ENCODE measurements around the gene DKK3. TPM values are rescaled to one million over a fixed set of nuclear protein-coding genes. Genes with fewer than 3 reads are reported as not detected.

Gene DKK3
- total RNA-seq, 6 experiments from 2014 or later, result 3.0 to 16.9 (median 5.5) TPM

GRCh38 chr11:11946878-11947277 lies 61.5 kb downstream of the DKK3 start:
- intact Hi-C loops (cut with DNase I), result no loop called here
- peaks cover 0 to 48% (median 13%) of the 10 kb centered on the region in 4 donors for H3K4me1 ChIP-seq
- no peaks in the 10 kb centered on the region for H3K27me3 ChIP-seq
- H3K9me3 ChIP-seq, result no peaks in the 10 kb centered on the region
- H3K4me3 ChIP-seq, result no peak overlapping the region
- 84% methylated on average over 2 of the region's 2 CpGs for WGBS (ENCODE audit: insufficient coverage, low coverage, low lambda C conversion rate, missing lambda C conversion rate)
- ATAC-seq (no peak), DNase-seq (no peak)
- peaks cover 0 to 10% (median under 1%) of the 10 kb centered on the region in 4 donors for H3K36me3 ChIP-seq
- TF ChIP-seq, protein P1, sequence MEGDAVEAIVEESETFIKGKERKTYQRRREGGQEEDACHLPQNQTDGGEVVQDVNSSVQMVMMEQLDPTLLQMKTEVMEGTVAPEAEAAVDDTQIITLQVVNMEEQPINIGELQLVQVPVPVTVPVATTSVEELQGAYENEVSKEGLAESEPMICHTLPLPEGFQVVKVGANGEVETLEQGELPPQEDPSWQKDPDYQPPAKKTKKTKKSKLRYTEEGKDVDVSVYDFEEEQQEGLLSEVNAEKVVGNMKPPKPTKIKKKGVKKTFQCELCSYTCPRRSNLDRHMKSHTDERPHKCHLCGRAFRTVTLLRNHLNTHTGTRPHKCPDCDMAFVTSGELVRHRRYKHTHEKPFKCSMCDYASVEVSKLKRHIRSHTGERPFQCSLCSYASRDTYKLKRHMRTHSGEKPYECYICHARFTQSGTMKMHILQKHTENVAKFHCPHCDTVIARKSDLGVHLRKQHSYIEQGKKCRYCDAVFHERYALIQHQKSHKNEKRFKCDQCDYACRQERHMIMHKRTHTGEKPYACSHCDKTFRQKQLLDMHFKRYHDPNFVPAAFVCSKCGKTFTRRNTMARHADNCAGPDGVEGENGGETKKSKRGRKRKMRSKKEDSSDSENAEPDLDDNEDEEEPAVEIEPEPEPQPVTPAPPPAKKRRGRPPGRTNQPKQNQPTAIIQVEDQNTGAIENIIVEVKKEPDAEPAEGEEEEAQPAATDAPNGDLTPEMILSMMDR (IDR thresholded peaks at IDR 0.05), result no peak
- no peak for TF ChIP-seq POLR2A (IDR thresholded peaks at IDR 0.05)
- peak overlapping the region; percentile 43 to 88 (median 53) for H3K27ac ChIP-seq

GRCh38 chr11:11946180-11946579 lies 62.2 kb downstream of the DKK3 start:
- H3K9me3 ChIP-seq, result no peaks in the 10 kb centered on the region
- no peak for TF ChIP-seq POLR2A (IDR thresholded peaks at IDR 0.05)
- TF ChIP-seq, protein P1 (IDR thresholded peaks at IDR 0.05), result no peak
- intact Hi-C loops (cut with DNase I), result no loop called here
- DNase-seq, result no peak
- peaks cover 0 to 10% (median 3%) of the 10 kb centered on the region in 4 donors for H3K36me3 ChIP-seq
- H3K27me3 ChIP-seq, result no peaks in the 10 kb centered on the region
- ATAC-seq, result no peak
- peaks cover 0 to 48% (median 13%) of the 10 kb centered on the region in 4 donors for H3K4me1 ChIP-seq
- WGBS (ENCODE audit: insufficient coverage, low coverage, low lambda C conversion rate, missing lambda C conversion rate), result 70% methylated on average over 1 of the region's 2 CpGs
- H3K4me3 ChIP-seq, result no peak overlapping the region
- no peak overlapping the region for H3K27ac ChIP-seq

DNA sequence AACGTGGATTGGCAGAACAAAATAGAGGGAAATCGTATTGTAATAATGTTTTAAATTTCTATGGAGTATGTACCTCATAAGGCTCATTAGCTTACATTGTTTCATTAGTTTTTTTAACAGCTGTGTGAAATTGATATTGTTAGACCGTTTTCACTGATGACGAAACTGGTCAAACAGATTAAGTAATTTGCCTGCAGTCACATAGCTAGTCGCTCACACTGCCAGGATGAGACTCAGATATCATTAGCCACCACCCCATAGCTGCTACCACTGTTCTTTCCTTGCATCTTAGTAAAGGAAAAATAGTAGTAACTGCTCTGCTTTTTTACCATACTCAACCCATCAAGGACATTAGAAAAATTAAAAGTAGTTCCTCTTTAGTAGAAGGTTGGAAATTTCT lies 64.0 kb downstream of the DKK3 start:
- Histone ChIP-seq H3K27ac (peak overlapping the region in 2 of 3 donors; percentile 11 to 46), H3K4me1 (peaks cover 0 to 44% (median 13%) of the 10 kb centered on the region in 4 donors), H3K27me3 (no peaks in the 10 kb centered on the region), H3K9me3 (no peaks in the 10 kb centered on the region), H3K4me3 (no peak overlapping the region), H3K36me3 (peaks cover 0 to 14% (median 3%) of the 10 kb centered on the region in 4 donors)
- no peak for TF ChIP-seq POLR2A (IDR thresholded peaks at IDR 0.05)
- TF ChIP-seq, protein P1 (IDR thresholded peaks at IDR 0.05), result no peak
- intact Hi-C loops (cut with DNase I), result no loop called here
- ATAC-seq, result peak; percentile 73 to 81 (median 74)
- no peak for DNase-seq
- 30% methylated on average over 5 of the region's 5 CpGs for WGBS (ENCODE audit: insufficient coverage, low coverage, low lambda C conversion rate, missing lambda C conversion rate)

- no peak for ATAC-seq
- DNase-seq, result no peak
- no peaks in the 10 kb centered on the region for H3K27me3 ChIP-seq
- WGBS (ENCODE audit: insufficient coverage, low coverage, low lambda C conversion rate, missing lambda C conversion rate), result 100% methylated on average over 2 of the region's 3 CpGs
- H3K9me3 ChIP-seq, result no peaks in the 10 kb centered on the region
- TF ChIP-seq, protein P1 (IDR thresholded peaks at IDR 0.05), result no peak
- TF ChIP-seq POLR2A (IDR thresholded peaks at IDR 0.05), result no peak
- no peak overlapping the region for H3K4me3 ChIP-seq
- H3K27ac ChIP-seq, result no peak overlapping the region
- H3K36me3 ChIP-seq, result peaks cover 0 to 15% (median 9%) of the 10 kb centered on the region in 4 donors
- intact Hi-C loops (cut with DNase I), result no loop called here
- H3K4me1 ChIP-seq, result peaks cover 0 to 33% (median 4%) of the 10 kb centered on the region in 4 donors
These were observed 65.8 kb downstream of the DKK3 start for GRCh38 chr11:11942668-11943067.

DNA sequence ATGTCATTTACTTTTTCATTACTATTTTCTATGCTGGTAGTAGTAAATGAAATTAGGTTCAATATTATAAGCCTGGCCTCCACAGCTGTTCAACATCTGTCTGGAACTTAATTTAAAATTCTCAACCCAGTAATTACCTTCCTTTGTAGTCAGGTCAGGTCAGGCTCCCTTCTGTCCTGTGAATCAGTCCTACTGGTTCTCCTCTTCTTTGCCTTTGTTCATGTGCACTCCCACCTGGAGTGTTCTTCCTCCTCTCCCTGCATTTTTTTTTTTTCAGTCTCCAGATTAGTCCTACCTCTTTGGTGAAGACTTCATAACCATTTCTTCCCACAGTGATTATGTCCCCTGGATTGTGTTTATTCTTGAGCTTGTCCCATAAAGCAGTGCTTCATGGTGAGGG lies 67.9 kb downstream of the DKK3 start:
- Histone ChIP-seq H3K9me3 (no peaks in the 10 kb centered on the region), H3K36me3 (peaks cover 0 to 18% (median 9%) of the 10 kb centered on the region in 4 donors), H3K4me1 (peaks cover 0 to 28% (median 0%) of the 10 kb centered on the region in 4 donors), H3K27me3 (no peaks in the 10 kb centered on the region), H3K27ac (no peak overlapping the region), H3K4me3 (no peak overlapping the region)
- DNase-seq, result no peak
- no peak for TF ChIP-seq POLR2A (IDR thresholded peaks at IDR 0.05)
- TF ChIP-seq, protein P1 (IDR thresholded peaks at IDR 0.05), result no peak
- intact Hi-C loops (cut with DNase I), result no loop called here
- ATAC-seq, result no peak

Measured in right lobe of liver (tissue), 6 donors.